HG03139 (cell line): Measurements from ENCODE around the gene URM1.

Source experiments
- ATAC-seq: cut with Tn5 transposase; IDR thresholded peaks from one replicate; pipeline ENCODE4 v1.9.1; 2021; ENCODE audit not compliant: unreplicated experiment

URM1 gene

DNA sequence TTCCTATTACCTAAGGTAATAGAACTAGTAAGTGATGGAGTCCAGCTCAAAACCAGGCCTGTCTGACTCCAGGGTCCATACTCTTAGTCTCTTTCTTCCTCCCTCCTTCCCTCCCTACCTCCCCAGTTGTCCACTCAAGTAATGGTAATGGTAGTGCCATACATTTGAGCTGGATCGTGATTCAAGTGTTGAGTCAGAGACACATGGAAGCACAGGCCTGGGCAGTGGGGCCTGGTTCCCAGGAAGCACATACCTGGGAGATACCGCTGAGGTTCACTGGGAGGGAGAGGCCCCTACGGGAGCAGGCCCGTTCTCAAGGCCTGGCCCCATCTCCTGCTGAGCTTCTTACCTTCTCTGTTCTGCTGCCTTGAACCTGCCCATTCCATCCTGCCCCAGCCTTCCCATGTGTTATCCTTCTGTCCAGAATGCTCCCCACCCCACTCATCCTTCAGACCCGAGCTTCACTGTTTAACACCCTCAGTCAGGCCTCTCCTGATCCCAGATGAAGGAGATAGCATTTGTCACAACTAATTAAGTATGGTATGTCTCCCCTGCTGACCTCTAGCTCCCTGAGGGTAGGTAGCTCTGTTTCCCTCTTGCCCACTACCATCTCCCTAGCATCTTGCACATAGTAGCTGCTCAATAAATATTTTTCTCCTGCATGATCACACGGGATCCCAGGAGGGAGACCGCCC, 13.8 kb downstream of the URM1 start:
- no peak for ATAC-seq

DNA sequence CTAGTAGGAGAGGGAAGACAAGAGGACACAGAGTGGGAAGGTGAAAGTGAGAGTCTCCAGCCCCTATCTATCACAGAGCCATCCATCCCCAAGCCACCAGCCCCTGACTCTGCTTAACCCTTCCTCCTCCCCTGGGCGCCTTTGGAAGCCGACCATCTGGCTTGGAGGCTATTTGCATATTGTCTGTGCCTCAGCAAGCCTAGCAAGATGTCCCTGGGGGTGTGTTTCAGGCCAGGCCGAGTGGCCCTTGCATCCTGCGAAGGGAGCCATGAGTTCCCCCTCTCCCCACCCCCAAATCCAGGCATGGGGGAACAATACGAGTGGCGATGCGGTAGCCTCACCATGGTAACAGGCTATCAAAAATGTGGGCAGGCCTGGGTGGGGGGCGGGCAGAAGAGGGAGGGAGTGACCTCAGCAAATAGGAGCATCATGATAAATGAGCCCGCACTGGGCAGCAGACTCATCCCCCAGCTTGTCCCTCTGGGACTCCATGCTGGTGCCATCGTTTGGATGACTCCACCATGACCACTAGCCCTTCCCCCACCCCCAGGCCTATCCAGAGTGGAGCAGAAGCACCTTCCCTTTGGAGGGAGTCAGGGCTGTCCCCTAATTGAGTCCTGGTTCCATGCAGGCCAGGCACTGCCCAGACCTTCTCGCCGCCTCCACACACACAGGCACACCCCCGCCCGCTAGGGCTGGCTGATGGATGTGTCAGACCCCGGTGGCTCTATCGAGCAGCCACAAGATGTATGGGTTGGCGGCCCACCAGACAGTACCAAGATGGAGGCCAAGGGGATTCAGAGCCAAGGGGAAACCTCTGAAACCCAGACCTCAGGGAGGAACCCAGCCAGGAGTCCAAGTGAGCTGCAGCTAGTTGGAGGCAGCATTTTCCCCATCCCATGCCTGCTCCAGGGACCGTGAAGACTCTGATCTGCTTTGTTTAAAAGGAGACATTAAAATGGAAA, 14.6 kb downstream of the URM1 start:
- no peak for ATAC-seq

DNA sequence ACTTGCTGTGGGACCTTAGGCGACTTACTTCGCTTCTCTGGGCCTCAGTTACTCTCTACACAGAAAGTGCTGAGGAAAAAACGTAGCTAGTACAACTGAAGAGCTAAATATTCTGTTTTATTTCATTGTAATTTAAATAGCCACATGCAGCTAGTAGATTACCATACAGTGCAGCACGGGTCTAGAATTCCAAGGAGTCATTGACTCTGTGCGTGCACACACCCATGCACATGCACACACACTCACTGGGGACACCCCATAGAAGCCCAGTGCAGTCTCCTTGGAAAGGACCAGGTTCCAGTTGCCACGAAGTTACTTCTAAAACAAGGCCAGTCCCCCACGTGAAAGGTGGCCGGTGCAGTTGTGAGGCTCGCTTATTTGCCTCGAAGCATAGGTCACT, 17.0 kb downstream of the URM1 start:
- no peak for ATAC-seq

DNA sequence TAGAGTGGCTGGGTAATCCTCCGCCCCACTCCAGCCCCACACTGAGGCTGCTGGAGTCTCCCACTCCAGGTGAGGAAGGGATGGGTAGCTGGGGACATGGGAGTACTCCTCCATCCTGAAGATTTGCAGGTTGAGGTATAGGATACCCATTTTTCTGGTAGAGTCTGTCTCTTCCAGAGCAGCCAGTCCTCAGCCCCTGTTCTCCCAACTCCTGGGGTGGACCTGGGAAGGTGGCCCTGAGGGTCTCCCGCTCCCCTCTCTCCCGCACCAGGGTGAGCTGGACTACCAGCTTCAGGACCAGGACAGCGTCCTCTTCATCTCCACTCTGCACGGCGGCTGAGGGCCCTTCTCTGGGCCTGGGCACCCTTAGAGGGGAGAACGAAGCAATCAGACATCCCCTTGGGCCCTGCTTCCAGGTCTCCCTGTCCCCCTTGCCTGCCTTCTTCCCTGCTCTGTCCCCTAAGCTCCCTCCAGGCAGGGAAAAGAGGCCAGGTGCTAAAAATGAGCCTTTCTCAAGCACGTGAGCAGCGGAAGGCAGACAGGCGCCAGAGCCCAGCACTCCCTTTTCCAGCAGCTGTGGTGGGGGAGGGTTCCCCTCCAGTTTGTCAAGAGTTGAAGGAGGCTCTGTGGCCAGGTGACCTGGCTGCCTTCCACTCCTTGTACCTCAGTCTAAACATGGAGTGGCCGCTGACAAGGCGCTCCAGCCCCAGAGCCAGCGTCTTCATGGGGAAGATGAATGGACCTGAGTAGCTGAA, 18.4 kb downstream of the URM1 start:
- no peak for ATAC-seq

DNA sequence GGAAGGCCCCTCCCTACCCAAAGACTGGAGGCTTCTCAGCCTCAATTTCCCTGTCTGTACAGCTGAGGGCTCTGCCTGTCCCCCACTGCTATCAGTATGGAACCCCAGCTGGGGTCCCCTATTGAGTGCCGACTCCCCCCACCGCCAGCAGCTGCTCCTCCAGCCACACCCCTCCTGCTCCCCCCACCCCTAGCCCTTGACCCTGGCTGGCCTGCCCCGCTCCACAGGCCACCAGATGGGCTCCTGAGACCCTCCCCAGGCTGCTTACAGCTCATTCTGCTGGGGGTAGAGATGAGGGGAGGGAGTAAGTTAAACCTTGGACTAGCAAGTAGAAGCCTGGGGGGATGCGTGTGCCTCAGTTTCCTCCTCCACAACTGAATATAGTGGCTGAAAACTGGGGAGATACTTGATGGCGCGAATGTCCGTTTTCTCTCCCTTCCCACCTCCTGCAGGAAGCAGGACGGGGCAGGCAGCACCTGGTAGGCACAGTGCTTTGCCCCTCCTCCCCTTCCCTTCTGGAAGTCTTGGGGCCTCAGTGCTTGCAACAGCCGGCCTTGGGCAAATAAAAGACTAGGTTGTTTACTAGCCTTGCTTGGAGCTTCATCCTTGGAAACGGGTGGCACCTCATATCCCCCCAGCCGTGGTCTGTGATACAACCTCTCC, 19.1 kb downstream of the URM1 start:
- no peak for ATAC-seq

DNA sequence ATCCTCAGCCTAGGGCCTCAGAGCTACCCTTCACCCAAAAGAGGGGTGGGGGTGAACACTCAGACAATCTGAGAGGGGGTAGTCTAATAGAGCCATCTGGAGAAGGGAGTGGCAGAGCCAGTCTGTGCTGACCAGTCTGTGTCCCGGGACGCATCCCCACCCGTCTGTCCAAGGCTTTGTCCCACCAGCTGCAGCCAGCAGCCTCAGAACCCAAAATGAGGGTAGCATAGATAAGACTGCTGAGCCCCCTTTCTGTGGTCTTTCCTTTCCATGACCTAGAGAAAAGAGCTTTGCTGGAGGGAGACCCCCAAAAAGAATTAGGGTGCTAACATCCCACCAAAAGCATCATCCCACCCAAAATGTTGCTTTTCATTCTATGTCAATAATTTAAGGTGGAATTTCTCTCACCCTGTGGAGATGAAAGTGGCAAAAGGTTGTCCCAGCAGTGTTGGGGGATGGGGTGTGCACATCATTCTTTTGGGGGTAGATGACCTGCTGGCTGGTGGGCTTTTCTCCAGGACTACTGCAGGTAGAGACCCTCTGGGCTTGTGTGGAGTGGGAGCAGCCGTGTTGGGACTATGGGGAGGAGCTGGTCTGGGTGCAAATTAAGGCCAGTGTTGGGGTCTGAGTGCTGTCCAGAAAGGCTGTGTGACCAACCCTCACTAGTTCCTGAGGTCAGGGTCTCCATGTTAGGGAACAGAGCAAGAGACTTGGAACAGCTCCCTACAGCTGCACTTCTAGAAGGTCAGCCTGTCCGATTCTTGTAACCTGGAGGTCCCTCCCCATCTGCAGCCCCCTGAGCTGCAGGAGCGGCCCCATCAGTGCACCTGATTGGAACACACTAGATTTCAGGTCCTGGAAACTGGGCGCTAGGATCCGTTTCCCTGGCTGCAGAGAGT, 19.9 kb downstream of the URM1 start:
- no peak for ATAC-seq

DNA sequence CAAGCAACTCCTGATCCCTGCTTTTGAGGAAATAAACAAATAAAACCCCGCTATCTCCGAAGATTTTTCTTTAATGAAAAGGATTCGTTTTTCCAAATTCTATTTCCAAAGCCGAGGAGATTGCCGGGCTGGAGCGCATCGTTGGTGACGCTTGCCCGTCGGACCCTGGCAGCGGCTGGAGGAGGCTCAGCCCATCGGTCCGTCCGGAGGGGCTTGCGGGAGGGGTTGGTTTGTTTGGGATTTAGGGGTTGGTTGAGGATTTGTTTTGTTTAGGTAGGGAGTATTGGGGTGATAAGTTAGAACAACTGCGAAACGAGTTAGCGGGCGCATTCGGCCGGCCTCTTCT, 20.8 kb downstream of the URM1 start:
- ATAC-seq: no peak

DNA sequence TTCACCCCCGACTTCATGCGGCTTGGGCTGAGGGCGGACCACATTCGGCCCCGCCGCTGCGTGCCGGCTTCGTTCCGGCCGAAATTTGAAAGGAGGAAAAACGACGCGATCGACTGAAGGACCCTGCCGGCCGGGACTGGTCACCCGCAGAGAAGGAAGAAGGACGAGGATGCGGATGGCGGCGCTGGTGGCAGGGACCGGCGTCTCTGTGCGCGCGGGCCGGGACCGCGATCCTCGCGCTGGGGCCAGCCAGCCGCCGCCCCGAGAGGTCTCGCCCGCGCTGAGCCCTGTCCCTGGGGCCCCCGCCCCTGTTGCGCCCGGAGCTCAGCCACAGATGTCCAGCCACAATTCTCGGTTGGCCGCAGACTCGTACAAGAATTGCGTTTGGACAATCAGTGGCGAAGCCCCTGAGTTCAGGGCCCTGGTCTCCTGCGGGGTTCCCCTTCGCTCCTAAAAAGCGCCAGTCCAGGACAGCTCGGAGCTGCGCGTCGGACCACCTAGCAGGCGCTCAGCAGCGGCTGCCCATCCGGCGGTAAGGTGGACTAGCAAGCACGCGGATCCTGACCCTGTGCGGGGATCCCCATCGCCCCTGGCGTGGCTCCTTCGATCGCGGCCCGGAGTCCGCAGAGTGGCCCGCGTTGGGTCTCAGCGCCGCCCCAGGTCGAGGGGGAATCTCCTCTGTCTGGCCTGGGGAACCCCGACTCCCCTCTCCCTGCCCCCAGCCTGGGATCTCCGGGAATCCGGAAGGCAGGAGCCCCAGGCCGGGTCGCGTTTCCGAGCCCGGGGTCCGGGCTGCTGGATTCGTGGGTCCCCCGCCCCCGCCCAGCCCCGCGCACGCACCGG, 21.3 kb downstream of the URM1 start:
- ATAC-seq: no peak

DNA sequence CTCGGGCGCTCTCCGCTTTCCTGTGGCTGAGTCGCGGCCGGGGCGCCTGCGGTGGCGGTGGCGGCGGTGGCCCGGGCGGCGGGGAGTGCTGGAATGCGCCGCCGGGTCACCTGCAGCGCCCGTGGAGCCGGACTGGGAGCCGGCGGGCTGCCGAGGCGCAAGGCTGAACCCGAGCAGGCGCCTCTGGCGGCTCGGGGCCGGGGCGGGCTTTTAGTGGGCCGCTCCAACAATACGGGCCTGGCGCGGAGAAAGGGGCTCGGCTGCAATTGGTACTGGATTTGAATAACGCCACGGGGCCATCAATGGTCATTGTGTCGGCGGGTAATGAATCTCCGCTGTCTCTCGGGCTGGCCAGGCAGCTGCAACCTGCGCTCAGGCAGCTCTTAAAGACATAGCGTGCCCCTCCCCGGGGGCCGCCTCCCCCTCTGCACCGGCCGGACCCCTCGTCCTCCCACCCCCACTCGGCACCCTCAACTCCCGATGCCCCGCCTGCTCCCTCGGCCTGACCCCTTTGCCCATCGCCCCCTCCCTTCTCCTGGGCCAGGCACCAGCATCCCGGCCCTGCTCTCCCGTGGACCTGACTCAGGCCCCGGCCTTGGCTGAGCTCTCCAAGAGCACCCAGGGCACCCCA, 22.1 kb downstream of the URM1 start:
- no peak for ATAC-seq

DNA sequence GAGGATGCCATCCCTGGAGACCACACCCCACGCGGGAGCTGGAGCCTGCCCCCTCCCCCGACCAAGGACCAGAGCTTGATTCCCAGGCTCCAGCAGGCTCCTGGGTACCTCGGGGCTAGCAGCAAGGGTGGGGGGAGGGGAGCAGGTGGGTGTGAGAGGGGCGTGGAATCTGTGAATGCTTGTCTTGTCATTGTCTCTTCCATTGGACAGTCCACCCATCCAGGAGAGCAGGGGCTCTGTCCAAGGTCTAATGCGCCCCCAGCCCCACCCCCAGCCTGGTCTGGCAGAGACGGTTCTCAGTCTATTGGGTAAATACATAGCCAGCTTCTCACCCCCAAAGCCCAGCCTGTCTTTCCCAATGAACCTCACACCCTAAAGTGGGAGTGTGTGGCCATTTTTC, 22.8 kb downstream of the URM1 start:
- ATAC-seq: no peak

DNA sequence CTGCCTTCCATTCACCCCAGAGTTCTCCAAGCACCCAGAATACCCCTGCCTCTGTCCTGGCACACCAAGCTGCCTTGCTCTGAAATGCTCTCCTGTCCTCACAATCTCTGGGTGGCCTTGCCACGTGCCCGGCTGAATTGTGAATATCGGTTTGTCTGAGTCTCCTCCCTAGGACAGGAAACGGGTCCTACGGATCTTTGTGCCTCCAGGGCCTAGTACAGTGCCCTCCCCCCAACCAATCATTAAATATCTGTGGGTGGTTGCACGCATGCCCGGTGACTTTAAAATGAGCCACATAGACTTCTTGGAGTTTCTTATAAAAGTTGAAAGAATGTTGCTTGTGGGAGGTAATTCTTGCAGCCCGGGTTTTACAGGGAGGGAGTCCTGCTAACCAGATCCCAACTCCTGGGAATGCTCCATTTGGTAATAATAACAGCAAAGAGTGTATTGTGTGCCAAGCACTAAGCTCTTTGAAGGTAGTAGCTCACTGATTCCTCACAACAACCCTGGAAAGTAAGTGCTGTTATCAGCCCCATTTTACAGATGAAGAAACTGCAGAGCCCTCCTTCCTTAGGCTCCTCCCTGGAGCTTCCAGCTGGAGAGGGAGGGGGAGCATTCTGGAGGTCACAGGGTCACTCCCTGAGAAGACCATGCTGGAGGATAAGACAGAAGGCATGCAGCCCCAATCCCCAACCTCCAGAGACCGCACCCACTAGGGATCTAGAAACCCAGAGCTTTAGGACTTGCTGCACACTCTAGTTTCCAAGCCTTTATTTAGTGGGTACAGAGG, 23.4 kb downstream of the URM1 start:
- ATAC-seq: no peak

DNA sequence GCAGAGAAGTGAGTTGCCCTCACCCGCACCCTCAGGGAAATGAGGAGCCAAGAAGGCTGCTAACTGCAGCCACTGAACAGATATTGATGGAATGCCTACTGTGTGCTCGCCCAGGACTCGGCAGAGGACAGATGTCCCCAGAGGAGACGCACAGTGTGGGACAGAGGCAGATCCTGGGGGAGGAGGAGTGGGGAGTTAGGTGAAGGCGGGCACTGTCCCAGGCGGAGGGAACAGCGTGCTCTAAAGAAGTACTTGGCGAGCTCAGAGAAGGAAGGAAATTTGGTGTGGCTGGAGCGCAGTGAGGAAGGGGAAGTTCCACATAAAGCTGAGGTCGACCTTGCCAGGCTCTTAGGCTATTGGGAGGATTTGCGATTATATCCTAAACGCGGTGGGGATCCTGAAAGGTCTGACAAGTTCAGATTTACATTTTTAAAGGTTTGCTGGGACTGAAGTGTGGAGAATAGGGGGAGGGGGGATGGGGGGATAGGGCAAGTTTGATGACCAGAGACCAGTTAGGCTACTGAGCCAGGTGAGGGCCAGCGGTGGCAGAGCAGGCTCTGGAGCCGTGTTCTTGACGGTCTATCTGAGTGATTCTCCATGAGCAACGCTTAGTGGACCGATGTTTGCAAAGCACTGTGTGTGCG, 25.9 kb downstream of the URM1 start:
- no peak for ATAC-seq

DNA sequence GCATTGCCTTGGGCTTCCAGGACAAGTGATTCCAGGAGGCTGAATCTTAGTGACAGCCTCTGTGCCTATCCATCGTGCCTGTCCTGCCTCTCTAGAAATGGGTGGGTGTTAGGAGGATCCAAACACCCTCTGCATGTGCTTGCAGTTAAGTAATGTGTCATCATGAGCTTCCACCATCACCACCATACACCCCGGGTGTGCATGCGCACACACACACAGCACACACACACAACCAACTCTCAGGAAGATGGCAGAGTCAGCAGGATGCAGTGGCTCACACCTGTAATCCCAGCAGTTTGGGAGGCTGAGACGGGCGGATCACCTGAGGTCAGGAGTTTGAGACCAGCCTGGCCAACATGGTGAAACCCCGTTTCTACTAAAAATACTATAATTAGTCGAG, 26.7 kb downstream of the URM1 start:
- no peak for ATAC-seq

DNA sequence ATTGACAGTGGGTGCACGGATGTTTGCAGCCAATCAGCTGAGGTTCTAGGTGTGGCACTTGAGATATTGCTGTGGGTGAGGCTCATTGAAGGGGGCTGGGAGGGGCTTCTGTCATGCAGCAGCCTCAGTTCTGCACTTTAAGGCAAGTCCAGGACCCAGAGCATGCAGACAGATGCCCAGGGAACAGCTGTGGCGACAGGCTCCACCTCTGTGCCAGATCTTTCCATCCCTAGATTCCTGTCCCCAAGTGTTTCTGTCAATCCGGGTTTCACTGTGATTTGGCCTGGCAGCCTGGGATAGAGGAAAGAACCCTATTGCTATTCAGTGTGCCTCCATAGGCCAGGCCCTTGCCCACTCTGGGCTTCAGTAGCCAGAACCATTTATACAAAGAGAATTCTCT, 28.7 kb downstream of the URM1 start:
- no peak for ATAC-seq

DNA sequence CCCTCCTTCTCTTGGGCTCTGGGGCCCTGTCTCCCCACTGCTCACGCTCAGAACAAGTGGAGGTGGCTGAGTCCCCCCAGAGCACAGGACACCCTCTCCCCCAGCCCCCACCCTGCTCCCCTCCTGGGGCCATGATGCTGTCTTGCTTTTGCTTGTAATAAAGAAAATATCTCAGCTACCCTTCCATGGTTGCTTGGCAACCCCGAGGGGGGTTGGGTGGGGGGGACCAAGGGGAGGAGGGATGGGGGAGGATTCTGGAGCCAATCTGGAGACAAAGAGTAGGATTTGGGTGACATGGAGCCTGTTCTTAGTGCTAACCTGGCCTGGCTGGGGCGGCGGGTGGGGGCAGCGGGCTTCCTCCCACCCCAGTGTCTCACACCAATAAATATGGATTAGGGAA, 33.4 kb downstream of the URM1 start:
- ATAC-seq: no peak

DNA sequence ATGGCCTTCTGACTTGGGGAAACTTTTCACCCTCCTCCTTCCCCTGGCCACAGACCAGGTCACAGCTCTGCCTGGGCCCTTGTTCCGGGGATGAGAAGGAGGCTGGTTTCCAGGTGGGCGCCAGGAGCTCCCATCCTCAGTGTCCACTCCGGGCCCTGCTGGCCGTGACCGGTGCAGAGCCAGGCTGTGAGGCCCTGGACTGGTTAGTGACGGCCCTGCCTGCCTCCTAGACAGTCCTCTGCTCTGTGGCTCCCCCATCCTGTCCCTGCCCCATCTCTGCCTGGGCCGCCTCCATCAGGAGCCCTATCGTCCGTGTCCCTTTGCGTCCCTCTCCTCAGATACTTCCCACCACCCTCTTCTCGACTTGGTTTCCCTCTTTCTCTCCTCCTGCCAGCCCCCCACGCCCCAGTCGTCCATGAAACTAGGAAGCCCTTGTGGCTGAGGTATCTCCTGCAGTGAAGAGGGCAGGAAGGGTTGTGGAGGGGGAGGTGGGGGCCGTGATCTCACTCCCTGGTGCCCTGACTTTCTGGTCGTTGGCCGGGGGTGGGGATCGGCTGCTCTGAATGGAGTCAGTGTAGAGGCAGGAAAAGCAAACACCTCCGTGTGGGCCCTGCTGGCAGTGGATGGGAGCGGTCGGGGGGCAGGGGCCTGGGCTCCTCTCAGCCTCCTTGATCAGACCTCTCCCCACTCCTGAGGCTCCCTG, 34.1 kb downstream of the URM1 start:
- no peak for ATAC-seq

DNA sequence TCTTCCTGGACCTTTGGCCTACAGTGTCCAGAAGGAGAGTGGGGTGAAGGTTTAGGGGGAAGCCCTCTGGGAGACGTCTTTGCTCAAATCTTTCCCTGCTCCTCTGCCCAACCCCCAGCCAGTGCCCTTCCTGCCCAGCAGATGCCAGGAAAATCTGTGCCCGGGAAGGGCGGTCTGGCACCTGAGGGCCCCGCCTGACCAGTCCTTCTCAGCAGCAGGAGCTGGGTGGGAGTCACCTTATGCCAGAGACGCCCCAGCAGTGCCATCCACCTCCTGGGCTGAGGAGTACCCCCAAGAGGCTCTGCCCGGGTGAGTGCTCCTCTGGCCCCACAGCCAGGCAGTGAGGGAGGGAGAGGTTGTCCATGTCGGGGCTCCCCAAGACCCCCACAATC, 34.6 kb downstream of the URM1 start:
- ATAC-seq: no peak
